Measurements from ENCODE around the gene ARID2. TPM values are rescaled to one million over a fixed set of nuclear protein-coding genes. Genes with fewer than 3 reads are reported as not detected.

The ARID2 gene, protein sequence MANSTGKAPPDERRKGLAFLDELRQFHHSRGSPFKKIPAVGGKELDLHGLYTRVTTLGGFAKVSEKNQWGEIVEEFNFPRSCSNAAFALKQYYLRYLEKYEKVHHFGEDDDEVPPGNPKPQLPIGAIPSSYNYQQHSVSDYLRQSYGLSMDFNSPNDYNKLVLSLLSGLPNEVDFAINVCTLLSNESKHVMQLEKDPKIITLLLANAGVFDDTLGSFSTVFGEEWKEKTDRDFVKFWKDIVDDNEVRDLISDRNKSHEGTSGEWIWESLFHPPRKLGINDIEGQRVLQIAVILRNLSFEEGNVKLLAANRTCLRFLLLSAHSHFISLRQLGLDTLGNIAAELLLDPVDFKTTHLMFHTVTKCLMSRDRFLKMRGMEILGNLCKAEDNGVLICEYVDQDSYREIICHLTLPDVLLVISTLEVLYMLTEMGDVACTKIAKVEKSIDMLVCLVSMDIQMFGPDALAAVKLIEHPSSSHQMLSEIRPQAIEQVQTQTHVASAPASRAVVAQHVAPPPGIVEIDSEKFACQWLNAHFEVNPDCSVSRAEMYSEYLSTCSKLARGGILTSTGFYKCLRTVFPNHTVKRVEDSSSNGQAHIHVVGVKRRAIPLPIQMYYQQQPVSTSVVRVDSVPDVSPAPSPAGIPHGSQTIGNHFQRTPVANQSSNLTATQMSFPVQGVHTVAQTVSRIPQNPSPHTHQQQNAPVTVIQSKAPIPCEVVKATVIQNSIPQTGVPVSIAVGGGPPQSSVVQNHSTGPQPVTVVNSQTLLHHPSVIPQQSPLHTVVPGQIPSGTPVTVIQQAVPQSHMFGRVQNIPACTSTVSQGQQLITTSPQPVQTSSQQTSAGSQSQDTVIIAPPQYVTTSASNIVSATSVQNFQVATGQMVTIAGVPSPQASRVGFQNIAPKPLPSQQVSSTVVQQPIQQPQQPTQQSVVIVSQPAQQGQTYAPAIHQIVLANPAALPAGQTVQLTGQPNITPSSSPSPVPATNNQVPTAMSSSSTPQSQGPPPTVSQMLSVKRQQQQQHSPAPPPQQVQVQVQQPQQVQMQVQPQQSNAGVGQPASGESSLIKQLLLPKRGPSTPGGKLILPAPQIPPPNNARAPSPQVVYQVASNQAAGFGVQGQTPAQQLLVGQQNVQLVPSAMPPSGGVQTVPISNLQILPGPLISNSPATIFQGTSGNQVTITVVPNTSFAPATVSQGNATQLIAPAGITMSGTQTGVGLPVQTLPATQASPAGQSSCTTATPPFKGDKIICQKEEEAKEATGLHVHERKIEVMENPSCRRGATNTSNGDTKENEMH (N-terminal part only)
- total RNA-seq = 26.0 TPM
- long read RNA-seq, full-length matches to known transcripts = 1 of 24 reads
- long read RNA-seq, partial matches to known transcripts = 16 of 24 reads
- long read RNA-seq, other reads (novel, unspliced or antisense) = 7 of 24 reads

DNA sequence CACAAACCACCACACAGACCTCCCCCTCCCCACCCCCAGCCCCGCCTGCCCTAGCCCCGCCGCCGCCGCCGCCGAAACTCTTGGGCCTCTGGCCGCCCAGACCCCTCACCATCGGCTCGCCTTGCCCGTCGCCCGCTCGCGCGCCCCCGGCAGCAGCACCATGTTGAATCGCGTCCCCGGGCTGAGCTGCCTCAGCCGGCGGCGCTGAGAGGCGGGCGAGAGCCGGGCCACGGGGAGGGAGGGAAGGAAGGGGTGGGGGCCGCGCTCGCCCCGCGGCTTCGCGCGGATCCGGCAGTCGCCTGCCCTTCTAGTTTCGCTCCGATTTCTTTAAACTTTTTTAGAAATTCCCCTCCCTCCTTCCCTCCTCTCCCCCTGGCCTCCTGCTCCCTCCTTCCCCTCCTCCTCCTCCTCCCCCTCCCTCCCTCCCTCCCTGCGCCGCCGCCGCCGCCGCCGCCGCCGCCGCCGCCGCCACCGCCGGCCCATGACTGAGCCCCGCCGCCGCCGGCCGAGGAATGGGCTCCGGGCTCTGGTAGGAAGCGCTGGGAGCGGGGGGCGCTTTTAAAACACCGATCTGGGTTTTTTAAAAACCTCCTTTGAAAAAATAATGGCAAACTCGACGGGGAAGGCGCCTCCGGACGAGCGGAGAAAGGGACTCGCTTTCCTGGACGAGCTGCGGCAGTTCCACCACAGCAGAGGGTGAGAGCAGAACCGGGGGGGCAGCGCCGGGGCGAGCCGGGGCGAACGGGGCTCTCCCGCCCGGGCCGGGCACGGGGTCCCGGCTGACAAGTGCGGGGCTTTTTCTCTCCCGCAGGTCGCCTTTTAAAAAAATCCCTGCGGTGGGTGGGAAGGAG lies at the start of gene ARID2:
Gene ARID2 (plus strand): TSS at position 474 of the 851 bp plus-strand sequence. CDS start 131 bp downstream, at position 605.
- no peak for DNase-seq (ENCODE audit: low spot score)

DNA sequence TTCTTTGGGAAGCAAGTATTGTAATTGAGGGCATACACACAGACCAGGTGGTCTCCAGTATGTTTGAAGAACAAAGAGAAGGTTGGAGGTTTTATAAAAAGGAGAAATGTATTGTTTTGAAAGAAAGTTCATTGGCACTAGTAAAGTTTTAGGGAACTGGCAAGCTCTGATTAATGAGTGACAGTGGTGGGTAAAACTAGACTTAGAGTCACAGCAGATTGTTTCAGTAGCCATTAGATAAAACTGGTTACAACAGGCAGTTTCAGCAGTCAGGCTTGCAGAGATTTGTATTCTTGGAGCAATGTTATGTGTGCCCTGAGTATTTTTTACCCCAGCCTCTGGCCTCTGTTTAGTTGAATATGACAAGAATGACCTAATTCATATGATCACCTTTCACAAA lies 49.1 kb upstream of the ARID2 start:
- no peak for DNase-seq (ENCODE audit: low spot score)

DNA sequence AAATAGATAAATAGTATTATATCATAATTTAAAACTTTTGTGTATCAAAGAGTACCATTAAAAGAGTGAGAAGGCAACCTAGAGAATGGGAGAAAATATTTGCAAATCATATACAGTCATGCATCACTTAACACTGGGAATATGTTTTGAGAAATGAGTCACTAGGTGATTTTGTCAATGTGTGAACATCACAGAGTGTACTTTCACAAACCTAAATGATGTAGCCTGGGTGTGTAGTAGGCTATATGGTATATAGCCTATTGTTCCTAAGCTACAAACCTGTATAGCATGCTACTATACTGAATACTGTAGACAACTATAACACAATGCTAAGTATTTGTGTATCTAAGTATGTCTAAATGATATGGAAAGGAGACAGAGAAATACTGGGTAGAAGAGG lies 48.0 kb upstream of the ARID2 start:
- DNase-seq (ENCODE audit: low spot score) = no peak

DNA sequence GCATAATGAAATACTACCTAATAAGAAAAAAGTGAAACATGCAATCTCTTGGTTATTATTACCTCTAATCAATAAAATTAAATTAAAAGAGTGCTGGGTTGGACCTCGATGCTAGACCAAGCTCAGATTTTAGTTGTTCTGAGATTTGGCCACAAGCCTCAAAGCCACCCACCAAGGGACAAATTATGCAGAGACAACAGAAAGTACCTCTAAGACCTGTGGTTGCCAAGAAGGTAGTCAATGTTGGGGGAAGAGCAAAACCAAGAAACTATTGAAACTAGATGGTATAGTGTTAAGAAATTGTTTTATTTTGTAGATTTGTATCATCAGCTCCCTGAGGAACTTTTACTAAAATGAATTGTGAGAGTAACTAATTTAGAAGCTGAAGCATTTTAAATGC lies 43.8 kb upstream of the ARID2 start:
- DNase-seq (ENCODE audit: low spot score) = no peak

DNA sequence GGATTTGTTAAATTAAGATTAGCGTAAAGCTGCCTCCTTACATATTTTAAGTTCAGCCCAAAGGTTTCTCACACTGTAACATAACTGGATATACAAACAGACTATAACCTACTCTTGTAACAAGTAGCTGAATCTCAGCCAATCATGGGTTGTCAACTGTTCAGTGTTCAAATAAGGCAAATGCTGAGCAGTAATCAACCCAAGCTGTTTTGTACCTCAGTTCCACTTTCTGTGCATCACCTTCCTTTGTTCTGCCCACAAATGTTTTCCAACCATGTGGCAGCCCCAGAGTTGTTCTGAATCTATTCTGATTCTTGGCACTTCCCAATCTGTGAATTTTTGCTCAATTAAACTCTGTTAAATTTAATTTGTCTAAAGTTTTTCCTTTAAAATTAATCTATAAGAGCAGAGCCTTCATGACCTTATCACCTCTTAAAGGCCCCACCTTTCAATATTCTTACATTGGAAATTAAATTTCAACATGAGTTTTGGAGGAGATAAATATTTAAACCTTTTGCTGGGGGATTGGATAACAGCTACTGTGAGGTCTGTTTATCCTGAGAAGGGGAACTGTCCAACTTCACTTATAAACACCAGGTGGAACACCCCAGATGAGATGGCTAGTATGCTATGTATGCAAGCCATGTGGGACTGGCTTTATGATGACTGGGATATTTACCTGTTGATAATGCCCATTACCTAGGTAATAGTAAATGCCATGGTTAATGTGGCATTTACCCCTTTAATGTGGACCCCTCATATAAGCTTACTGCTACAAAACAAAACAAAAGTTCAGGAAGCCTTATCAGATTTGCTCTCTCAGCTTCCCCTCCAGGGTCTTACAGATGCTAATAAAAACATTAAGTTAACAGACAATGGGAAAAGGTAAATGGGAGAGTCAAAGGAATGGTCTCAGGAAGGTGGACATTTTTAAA lies 42.2 kb upstream of the ARID2 start:
- DNase-seq (ENCODE audit: low spot score) = no peak

DNA sequence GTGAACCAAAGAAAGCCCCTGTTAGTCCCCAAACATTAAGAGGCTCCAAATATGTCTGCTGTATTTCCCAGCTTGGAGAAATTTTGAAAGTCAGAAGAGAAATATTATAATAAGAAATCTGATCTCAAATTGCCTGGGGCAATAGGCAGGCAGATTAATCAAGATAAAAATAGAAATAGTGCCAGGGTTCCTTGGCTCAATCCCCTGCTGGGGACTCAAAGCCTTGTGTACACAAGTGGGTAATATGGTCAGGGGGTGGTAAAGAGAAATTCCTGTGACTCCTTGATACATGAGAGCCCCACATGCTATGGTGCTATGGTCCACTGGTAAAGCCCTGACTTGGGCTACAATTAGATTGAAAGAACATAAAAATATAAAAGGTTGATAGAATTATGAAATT lies 41.3 kb upstream of the ARID2 start:
- DNase-seq (ENCODE audit: low spot score) = no peak

DNA sequence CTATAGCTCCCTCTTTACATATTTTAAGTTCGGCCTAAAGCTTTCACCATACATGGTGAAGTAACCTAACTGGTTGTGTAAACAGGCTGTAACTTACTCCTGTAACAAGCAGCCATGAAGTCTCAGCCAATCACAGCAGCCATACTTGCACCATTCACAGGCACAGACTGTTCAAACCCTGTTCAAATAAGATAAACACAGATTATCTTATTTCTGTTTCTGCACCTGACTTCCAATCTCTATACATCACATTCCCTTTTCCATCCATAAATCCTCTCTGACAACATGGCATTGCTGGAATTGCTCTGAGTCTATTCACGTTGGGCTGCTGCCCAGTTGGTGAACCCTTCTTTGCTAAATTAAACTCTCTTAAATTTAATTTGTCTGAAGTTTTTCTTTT lies 34.5 kb upstream of the ARID2 start:
- DNase-seq (ENCODE audit: low spot score) = no peak

DNA sequence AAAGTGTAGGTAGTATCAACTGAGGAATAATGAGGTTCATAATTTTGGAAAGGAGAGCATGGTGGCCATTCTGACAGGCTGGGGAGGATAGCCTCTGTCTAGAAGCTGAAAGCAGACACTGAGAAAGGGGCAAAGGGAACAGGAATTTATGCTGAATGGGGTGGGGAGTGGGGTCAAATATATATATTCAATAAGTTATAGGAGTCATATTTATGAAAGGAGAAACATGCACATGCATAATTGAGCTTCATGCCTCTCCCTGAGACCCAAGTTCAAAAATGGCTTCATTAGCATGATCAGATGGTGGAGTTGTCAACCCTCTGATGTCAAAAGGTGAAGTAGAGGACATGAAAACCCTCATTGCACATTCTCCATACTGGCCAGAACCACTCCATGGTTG lies 33.9 kb upstream of the ARID2 start:
- no peak for DNase-seq (ENCODE audit: low spot score)

DNA sequence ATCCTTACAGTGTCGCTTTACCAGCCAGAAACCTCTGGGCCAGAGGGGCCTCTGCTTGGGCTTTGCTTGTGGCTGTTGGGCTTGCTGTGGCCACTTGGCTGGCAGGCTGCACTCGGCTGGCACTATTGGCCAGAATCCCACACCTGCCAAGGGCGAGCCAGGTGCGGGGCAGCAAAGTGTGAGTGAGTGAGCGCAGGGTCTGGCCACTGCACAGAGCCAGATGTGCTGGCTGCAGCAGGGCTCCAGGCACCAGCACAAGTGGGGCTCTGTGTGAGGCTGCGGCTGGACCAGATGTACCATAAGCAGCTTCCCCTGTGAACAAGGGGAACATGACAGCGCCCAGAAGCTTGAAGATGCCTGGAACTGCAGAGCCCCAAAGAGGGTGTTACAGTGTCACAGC lies 33.5 kb upstream of the ARID2 start:
- DNase-seq (ENCODE audit: low spot score) = no peak

DNA sequence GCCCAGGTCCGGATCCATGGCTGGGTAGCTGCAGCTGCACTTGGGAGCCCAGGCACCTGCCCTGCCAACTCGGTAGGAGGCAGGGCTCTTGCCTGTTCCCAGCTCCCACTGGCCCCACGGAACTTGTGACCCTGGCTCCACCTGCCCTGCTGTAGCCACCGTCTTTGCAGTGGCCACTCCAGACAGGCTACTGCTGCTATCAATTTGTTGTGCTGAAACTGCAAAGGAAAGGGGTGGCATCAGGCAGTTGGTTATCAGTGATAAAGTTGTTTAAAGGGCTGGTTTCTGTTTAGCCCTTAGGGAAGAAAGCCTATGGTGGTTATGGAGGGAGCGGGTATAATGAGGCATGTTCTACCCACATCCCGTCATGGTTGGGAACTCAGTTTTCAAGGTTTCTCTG lies 32.1 kb upstream of the ARID2 start:
- DNase-seq (ENCODE audit: low spot score) = no peak

DNA sequence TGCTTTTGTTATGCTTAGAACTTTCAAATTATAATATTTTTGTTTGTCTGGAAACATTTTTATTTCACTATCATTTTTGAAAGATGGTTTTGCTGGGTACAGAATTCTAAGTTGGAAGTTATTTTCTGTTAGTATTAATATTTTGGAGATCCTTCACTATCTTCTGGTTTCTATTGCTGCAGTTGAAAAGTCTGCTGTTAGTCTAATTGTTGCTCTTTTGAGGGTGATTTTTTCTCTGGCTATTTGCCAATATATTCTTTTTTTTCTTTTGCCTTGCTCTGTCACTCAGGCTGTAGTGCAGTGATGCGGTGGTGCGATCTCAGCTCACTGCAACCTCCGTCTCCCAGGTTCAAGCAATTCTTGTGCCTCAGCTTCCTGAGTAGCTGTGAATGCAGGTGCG lies 28.2 kb upstream of the ARID2 start:
- no peak for DNase-seq (ENCODE audit: low spot score)

DNA sequence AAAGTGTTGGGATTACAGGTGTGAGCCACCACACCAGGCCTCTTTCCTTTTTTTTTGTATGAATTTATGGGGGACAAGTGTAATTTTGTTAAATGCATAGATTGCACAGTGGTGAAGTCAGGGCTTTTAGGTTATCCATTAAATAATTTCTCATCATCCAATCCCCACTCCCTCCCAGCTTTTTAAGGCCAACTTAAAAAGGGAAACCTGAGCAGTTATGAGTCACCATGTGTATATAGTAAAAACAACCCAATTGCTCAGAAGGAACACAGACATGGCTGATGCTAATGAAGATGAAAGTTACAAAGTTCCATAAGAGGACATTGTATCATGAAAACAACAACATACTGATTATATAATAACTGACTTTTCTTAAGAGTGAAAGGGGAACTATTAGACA lies 25.6 kb upstream of the ARID2 start:
- no peak for DNase-seq (ENCODE audit: low spot score)

DNA sequence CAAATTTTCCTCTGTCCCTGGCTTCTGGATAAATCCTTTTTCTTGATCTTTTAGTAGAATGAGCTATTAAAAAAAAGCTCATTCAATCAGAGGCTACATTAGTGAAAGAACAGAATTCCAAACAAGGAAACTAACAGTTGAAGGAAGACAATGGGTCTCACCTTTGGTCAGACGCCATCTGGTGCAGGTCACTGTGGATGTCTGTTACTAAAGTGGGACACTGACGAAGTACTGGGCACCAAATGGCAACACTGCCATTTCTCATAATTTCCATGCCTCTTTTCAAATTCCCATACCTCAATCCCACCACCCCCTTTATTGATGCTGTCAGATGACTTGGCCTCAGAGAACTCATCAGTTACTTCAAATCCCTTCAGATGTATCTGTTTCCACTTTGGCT lies 24.5 kb upstream of the ARID2 start:
- DNase-seq (ENCODE audit: low spot score) = no peak

DNA sequence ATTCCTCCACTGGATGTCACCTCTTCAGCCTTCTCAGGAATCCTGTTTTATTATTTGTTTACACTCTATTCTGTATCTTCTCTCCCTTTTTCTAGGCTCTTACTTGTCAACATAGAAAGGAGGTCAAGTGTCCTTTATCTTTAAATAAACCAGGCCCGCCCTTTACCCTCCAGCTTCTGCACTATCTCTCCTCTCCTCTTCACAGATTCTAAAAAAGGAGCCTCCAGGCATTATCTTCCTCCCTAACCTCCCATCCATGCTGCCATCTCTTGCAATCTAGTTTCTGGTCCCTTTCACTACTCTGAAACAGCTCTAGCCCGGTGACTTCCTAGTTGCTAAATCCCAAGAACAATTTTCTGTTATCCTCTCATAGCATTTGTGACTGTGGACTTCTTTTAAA lies 24.1 kb upstream of the ARID2 start:
- DNase-seq (ENCODE audit: low spot score) = no peak

DNA sequence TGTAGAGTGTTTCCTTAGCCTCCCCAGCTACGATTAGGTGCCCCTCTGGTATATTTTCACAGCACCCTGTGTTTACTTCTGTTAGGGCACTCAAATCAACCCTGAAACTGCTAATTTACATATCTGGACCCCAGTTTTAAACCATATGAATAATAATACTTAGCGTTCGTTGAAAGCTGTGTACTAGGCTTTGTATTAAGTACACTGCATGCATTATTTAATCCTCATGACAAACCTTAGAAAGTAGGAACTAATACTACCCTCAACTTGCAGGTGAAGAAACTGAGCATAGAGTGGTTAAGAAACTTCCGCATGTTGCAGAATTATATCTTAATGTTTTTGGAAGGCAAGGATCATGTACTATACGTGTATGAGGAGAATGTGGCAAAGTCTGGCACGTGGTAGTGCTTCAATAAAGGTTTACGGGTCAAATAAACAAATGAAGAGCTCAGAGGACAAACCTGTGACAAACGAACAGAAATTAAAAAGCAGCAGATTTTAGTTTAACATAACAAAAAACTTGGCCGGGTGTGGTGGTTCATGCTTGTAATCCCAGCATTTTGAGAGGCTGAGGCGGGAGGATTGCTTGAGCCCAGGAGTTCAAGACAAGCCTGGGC lies 22.2 kb upstream of the ARID2 start:
- no peak for DNase-seq (ENCODE audit: low spot score)

DNA sequence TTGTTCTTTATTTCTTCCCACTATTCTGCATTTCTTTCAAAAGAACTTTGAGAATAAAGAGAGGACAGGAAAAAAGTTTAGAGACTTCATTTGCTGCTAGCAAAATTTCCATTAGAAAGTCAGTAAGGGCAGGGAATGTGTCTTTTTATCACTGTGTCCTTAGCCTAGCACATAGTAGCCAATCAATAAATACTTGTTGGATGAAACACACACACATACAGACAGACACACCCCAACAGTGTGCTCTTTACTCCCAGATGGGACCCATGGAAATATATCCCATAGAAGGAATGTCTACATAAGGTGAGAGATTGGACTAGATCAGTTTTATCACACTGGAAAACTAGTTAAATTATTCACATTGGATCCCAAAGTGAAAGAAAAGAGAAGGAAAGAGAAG lies 21.1 kb upstream of the ARID2 start:
- no peak for DNase-seq (ENCODE audit: low spot score)

DNA sequence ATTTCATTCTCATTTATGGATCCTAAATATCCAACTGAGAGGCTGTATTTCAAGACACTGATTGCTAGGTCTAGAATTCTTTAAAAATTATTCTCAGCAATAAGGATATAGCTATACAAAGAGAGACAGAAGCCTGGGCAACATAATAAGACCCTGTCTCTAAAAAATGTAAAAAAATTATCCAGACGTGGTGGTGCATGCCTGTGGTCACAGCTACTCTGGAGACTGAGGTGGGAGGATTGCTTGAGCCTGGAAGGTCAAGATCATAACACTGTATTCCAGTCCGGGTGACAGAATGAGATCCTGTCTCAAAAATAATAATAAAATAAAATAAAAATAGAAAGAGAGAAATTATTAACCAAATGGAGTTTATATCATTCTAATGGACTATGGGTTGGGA lies 20.6 kb upstream of the ARID2 start:
- no peak for DNase-seq (ENCODE audit: low spot score)

DNA sequence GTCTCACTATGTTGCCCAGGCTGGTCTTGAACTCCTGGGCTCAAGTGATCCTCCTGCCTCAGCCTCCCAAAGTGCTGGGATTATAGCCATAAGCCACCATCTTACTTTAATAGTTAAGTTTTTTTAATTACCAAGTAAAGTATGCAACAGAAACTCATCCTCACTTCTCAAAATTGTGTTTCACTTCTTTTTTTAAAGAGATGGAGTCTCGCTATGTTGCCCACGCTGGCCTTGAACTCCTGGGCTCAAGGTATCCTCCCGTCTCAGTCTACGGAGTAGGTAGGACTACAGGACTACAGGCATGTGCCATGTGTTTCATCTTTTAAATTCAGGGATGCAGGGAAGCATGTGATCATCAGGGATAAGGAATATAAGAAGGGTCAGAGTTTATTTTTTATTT lies 17.2 kb upstream of the ARID2 start:
- no peak for DNase-seq (ENCODE audit: low spot score)

DNA sequence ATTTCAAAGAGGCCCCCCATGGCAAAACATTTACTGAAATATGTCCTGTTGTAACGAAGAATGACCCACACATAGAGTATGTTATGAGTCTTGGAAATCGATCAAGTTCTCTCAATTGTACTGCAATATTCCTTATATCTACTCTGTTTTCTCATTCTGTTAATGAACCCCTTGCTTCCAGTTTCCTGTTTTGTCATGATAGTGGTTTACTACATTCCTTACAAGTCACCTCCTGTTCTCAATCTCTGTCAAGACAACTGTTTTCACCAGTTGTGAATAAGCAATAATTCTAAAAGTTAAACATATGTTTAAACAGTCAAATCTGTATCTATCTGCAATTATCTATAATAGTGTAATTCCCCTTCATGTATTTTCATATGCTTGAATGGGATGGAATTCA lies 16.4 kb upstream of the ARID2 start:
- no peak for DNase-seq (ENCODE audit: low spot score)

Data from mesenteric fat pad (tissue), 1 donor.